Measurements from ENCODE around the gene KPNA3. TPM values are rescaled to one million over a fixed set of nuclear protein-coding genes. Genes with fewer than 3 reads are reported as not detected.
A peak's percentile ranks its signal among the peaks of the same experiment; 100 is the strongest.
"Not testable (repeated sequence)": the region's sequence is repeated elsewhere in the genome, so short reads cannot be mapped to it uniquely, and the experiment has no call there.

KPNA3 gene
- total RNA-seq, 1 donor from 2014 or later: 56.5 TPM

- intact Hi-C loops (cut with micrococcal nuclease): no loop called here
- no peak for DNase-seq
- Mint-ChIP-seq H3K36me3 (ENCODE audit: low read depth) (no peaks in the 10 kb centered on the region), H3K4me1 (no peaks in the 10 kb centered on the region), H3K9me3 (peaks cover 4% of the 10 kb centered on the region), H3K4me3 (no peak overlapping the region), H3K27me3 (peaks cover 13% of the 10 kb centered on the region), H3K27ac (no peak overlapping the region)
Measured at GRCh38 chr13:49820591-49821215, 28.2 kb upstream of the KPNA3 start.

GRCh38 chr13:49816047-49816446 lies 23.6 kb upstream of the KPNA3 start:
- DNase-seq; H3K36me3 Mint-ChIP-seq (ENCODE audit: low read depth); intact Hi-C loops (cut with micrococcal nuclease); H3K4me3 Mint-ChIP-seq; H3K9me3 Mint-ChIP-seq; H3K27ac Mint-ChIP-seq; H3K4me1 Mint-ChIP-seq: not testable (repeated sequence)
- peaks cover 16% of the 10 kb centered on the region for H3K27me3 Mint-ChIP-seq

- H3K36me3 Mint-ChIP-seq (ENCODE audit: low read depth): no peaks in the 10 kb centered on the region
- H3K27me3 Mint-ChIP-seq: peaks cover 13% of the 10 kb centered on the region
- no peak for DNase-seq
- H3K27ac Mint-ChIP-seq: no peak overlapping the region
- no peak overlapping the region for H3K4me3 Mint-ChIP-seq
- H3K4me1 Mint-ChIP-seq: no peaks in the 10 kb centered on the region
- H3K9me3 Mint-ChIP-seq: no peaks in the 10 kb centered on the region
- intact Hi-C loops (cut with micrococcal nuclease): loop anchor here (5.0 kb wide), 1 partner anchor 858 kb away; no protein-coding TSS in a partner anchor
Measured at GRCh38 chr13:49814551-49815270, 22.2 kb upstream of the KPNA3 start.

DNA sequence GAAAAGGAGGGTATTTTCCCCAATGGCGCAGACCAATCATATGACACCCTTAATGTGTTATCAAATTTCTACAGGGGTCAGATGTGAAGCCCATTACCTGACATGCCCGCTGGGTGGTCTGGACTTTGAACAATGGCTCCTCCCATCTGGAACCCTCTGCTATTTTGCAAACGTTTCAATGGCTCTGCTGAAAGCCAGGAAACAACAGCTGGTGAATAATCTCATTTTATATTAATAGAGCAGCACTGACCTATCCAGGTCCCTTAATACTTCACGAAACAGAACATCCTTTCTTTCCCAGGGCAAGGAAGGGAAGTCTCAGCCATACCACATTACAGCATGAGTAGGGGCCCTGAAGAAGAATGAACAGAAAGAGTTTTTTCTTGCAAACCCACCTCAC lies 20.3 kb upstream of the KPNA3 start:
- DNase-seq: no peak
- Mint-ChIP-seq H3K27ac (no peak overlapping the region), H3K9me3 (no peaks in the 10 kb centered on the region), H3K4me3 (no peak overlapping the region), H3K27me3 (peaks cover 16% of the 10 kb centered on the region), H3K36me3 (ENCODE audit: low read depth) (no peaks in the 10 kb centered on the region), H3K4me1 (no peaks in the 10 kb centered on the region)
- intact Hi-C loops (cut with micrococcal nuclease): loop anchor here (5.0 kb wide), 1 partner anchor 859 kb away; no protein-coding TSS in a partner anchor

GRCh38 chr13:49811527-49811908 lies 19.0 kb upstream of the KPNA3 start:
- no peak for DNase-seq
- no peaks in the 10 kb centered on the region for H3K9me3 Mint-ChIP-seq
- no peak overlapping the region for H3K27ac Mint-ChIP-seq
- no peaks in the 10 kb centered on the region for H3K36me3 Mint-ChIP-seq (ENCODE audit: low read depth)
- intact Hi-C loops (cut with micrococcal nuclease): loop anchor here (5.0 kb wide), 1 partner anchor 861 kb away; no protein-coding TSS in a partner anchor
- H3K4me1 Mint-ChIP-seq: no peaks in the 10 kb centered on the region
- H3K4me3 Mint-ChIP-seq: no peak overlapping the region
- peaks cover 12% of the 10 kb centered on the region for H3K27me3 Mint-ChIP-seq

DNA sequence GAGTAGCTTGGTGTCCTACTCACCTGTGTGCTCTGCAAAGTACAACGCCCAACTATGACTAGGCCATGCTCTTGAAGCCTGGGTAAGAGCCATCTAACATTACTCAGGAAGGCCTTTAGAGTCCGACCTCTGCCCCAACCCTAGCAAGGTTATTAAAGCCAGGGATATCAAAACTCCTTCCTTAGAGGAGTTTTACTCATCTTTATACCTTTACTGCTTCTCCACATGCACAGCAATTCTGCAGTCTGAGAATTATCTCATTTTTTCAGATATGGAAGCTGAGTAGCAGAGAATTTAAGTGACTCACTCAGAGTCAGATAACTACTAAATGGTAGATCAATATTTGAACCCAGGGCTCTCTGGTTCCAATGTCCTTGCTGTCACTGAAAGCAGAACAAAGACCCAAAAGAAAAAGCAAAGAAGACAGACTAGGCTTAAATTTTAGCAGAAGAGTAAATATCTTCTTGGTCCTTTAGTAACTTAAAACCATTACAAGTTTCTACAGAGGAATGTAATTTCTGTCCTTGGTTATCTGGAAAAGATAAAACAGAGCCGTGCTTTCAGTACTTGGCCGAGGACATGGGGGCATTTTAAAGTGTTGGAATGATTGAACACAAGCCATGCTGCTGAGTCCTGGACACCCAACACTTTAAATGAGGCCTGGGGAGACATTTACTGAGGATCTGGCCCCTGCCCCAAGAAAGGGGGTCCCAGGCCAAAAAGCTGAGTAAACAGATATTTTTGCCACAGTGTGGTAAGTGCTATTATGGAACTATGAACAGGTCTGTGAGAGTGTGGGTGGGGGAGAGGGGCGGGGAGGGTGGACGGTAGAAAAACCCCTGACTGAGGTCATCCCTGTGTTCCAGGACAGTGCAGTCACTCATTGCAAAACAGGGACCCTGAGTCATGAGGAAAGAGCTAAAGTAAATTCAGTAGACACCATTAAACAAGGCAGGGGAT lies 18.4 kb upstream of the KPNA3 start:
- H3K4me3 Mint-ChIP-seq: no peak overlapping the region
- DNase-seq: no peak
- H3K27ac Mint-ChIP-seq: no peak overlapping the region
- no peaks in the 10 kb centered on the region for H3K4me1 Mint-ChIP-seq
- intact Hi-C loops (cut with micrococcal nuclease): loop anchor here (5.0 kb wide), 1 partner anchor 861 kb away; no protein-coding TSS in a partner anchor
- peaks cover 16% of the 10 kb centered on the region for H3K27me3 Mint-ChIP-seq
- no peaks in the 10 kb centered on the region for H3K9me3 Mint-ChIP-seq
- H3K36me3 Mint-ChIP-seq (ENCODE audit: low read depth): no peaks in the 10 kb centered on the region

DNA sequence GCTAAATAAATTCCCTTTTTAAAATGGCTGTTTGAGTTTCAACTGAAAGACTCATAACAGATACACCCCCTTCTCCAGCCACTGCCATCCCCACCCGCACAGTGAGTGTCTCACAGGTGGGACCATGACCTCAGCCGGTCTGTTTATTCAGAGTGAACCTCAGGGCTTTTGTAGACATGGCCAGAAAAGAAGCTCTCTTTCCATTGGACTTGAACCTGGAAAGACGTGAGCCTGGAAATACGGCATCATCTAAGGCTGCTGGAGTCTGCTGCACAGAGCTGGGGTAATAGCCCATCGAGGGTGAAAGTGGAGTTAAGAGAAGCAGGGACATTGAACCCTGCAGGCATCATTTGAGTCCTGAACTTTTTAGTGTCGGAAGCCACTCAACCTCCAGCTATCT lies 15.2 kb upstream of the KPNA3 start:
- DNase-seq: no peak
- intact Hi-C loops (cut with micrococcal nuclease): no loop called here
- Mint-ChIP-seq H3K27ac (no peak overlapping the region), H3K4me1 (no peaks in the 10 kb centered on the region), H3K36me3 (ENCODE audit: low read depth) (no peaks in the 10 kb centered on the region), H3K27me3 (peaks cover 11% of the 10 kb centered on the region), H3K9me3 (no peaks in the 10 kb centered on the region), H3K4me3 (no peak overlapping the region)

- DNase-seq: no peak
- H3K9me3 Mint-ChIP-seq: no peaks in the 10 kb centered on the region
- intact Hi-C loops (cut with micrococcal nuclease): no loop called here
- no peaks in the 10 kb centered on the region for H3K4me1 Mint-ChIP-seq
- no peaks in the 10 kb centered on the region for H3K36me3 Mint-ChIP-seq (ENCODE audit: low read depth)
- H3K27ac Mint-ChIP-seq: no peak overlapping the region
- H3K4me3 Mint-ChIP-seq: no peak overlapping the region
- peaks cover 11% of the 10 kb centered on the region for H3K27me3 Mint-ChIP-seq
Measured at GRCh38 chr13:49806126-49806536, 13.6 kb upstream of the KPNA3 start.

DNA sequence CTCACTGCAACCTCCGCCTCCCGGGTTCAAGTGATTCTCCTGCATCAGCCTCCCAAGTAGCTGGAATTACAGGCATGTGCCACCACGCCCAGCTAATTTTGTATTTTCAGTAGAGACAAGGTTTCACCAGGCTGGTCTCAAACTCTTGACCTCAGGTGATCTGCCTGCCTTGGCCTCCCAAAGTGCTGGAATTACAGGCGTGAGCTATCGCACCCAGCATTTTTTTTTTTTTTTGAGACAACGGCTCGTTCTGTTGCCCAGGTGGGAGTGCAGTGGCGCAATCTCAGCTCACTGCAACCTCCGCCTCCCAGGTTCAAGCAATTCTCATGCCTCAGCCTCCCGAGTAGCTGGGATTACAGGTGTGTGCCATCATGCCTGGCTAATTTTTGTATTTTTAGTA lies 10.6 kb upstream of the KPNA3 start:
- H3K27me3 Mint-ChIP-seq: peaks cover 12% of the 10 kb centered on the region
- intact Hi-C loops (cut with micrococcal nuclease); H3K4me3 Mint-ChIP-seq; H3K4me1 Mint-ChIP-seq; H3K27ac Mint-ChIP-seq; DNase-seq; H3K9me3 Mint-ChIP-seq; H3K36me3 Mint-ChIP-seq (ENCODE audit: low read depth): not testable (repeated sequence)

DNA sequence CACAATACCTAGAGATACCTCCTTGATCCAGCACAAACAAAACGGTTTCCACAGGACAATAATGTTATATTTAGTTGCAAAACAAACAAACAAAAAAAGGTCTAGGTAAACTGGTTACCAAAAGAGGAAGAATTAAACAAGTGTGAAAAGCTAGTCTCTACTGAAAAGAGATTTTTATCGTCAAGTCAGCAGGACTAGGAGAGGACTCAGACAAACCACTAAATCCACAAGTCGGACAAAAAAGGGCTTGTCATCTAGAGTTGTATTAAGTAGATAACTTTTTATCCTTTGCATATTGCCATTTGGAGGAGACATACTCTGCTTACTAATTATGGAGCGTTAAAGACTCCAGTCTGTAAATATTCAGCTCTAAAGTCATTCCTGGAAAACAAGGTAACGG lies 9.9 kb upstream of the KPNA3 start:
- Mint-ChIP-seq H3K9me3 (no peaks in the 10 kb centered on the region), H3K4me1 (no peaks in the 10 kb centered on the region), H3K27ac (no peak overlapping the region), H3K4me3 (no peak overlapping the region), H3K27me3 (peaks cover 12% of the 10 kb centered on the region), H3K36me3 (ENCODE audit: low read depth) (no peaks in the 10 kb centered on the region)
- intact Hi-C loops (cut with micrococcal nuclease): no loop called here
- DNase-seq: no peak

DNA sequence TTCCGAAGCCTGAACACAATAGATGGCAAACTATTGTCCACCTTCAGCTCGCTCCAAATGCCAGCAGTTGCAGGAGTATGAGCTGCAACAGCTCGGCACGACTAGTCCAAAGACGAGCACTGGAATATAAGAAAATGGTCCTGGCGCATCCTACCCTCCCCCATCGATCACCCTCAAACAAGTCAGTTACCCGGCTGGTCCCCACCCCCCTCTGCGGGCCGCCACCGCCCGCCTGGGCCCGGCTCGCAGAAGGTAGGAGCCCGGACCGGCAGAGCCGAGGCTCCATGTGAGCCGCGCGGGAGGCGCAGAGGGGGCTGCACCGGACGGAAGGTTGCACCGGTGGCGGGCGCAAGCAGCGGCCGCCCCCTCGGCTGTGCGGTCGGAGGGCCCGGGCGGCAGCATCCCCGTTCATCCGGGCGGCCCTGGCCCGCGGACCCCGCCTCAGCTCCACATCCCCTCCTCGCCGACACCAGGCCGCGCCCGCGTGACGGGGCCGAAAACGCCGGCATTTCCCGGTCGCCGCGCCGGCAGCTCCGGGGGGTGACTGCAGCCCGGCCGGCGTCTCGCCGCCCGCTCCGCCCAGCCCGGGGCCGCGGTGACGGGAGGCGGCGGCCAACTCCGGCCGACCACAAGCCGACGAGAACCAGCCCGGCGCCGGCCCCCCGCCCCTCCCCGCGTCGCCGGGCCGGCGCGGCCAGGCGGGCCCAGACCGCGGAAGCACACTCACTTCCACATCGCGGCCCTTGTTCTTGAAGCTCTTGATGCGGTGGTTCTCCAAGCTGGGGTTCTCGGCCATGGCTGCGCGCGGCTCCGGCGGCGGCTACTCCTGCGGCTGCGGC lies 552 bp downstream of the KPNA3 start:
- Mint-ChIP-seq H3K9me3 (no peaks in the 10 kb centered on the region), H3K27ac (peak overlapping the region; percentile 99), H3K4me1 (peaks cover 31% of the 10 kb centered on the region), H3K27me3 (no peaks in the 10 kb centered on the region), H3K4me3 (peak overlapping the region; percentile 93), H3K36me3 (ENCODE audit: low read depth) (peaks cover 21% of the 10 kb centered on the region)
- intact Hi-C loops (cut with micrococcal nuclease): loop anchor here (1.0 to 10.0 kb wide), 8 partner anchors 56 to 1661 kb away; partner anchors contain the start of genes EBPL, INTS6, SPRYD7 and TRIM13
- DNase-seq: peak; percentile 87

DNA sequence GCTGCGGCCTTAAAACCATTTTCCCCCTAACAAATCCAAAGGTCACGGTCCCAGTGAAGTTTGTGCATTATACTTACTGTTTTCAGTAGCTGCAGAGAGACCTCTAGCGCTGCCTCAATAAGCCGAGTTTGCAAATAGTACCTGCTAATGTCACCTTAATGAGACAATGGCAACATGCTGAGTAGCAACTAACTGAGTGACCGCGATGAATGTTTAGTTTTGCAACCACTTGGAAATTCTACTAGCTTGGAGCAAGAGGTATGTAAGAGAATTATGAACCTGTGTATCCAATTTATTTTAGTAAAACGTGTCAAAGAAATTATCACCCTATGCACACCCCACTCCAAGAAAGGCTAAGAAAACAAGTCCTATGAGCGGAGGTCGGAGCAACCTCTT lies 1.2 kb downstream of the KPNA3 start:
- Mint-ChIP-seq H3K27me3 (no peaks in the 10 kb centered on the region), H3K27ac (peak overlapping the region; percentile 95), H3K4me3 (peak overlapping the region; percentile 93), H3K9me3 (no peaks in the 10 kb centered on the region), H3K36me3 (ENCODE audit: low read depth) (peaks cover 24% of the 10 kb centered on the region), H3K4me1 (peaks cover 35% of the 10 kb centered on the region)
- peak; percentile 74 for DNase-seq
- intact Hi-C loops (cut with micrococcal nuclease): loop anchor here (10.0 kb wide), 1 partner anchor 333 kb away; no protein-coding TSS in a partner anchor

DNA sequence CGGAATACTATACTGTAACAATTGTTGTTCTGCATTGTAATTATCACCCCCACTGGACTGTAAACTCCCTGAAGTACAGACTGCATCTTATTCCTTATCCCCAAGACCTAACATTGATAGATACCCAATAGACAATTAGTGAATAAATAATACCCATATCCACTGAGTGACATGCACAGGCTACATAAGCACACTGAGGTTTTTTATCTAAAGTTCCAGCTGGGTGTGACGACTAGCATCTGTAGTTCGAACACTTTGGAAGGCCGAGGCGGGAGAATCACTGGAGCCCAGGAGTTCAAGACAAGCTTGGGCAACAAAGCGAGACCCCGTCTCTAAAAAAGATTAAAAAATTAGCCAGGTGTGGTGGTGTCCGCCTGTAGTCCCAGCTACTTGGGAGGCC lies 2.5 kb downstream of the KPNA3 start:
- Mint-ChIP-seq H3K27me3 (no peaks in the 10 kb centered on the region), H3K4me1 (peaks cover 37% of the 10 kb centered on the region), H3K36me3 (ENCODE audit: low read depth) (peaks cover 24% of the 10 kb centered on the region), H3K9me3 (no peaks in the 10 kb centered on the region), H3K27ac (no peak overlapping the region), H3K4me3 (no peak overlapping the region)
- DNase-seq: no peak
- intact Hi-C loops (cut with micrococcal nuclease): loop anchor here (10.0 kb wide), 1 partner anchor 335 kb away; no protein-coding TSS in a partner anchor
